KMS-11 (cell line): ENCODE results near the gene MYZAP.

ENCODE experiments used
- H2AFZ ChIP-seq: fragments of 200-600 bp; sonication (generic); 2 replicates; pipeline ENCODE4 v1.6.1; 2016; ENCODE audit warnings: antibody characterized with exemption, mixed run types, low read depth
- H3K27ac ChIP-seq: fragments of 200-600 bp; sonication (generic); 2 replicates; pipeline ENCODE4 v1.6.1; 2016; ENCODE audit warnings: mild to moderate bottlenecking, mixed run types
- H3K27me3 ChIP-seq: fragments of 200-600 bp; sonication (generic); 2 replicates; pipeline ENCODE4 v1.6.1; 2017; ENCODE audit warnings: mild to moderate bottlenecking, low read depth, mixed run types, moderate library complexity; ENCODE audit not compliant: insufficient read depth
- H3K36me3 ChIP-seq: fragments of 200-600 bp; sonication (generic); 2 replicates; pipeline ENCODE4 v1.6.1; 2017; ENCODE audit warnings: mild to moderate bottlenecking, mixed run types; ENCODE audit not compliant: insufficient read depth
- H3K4me1 ChIP-seq: fragments of 200-600 bp; sonication (generic); 2 replicates; pipeline ENCODE4 v1.6.1; 2016; ENCODE audit warnings: mild to moderate bottlenecking, low read depth, mixed run types; ENCODE audit not compliant: poor library complexity, severe bottlenecking
- H3K4me2 ChIP-seq: fragments of 200-600 bp; sonication (generic); 2 replicates; pipeline ENCODE4 v1.7.0; 2016; ENCODE audit warnings: mild to moderate bottlenecking, mixed run types
- H3K4me3 ChIP-seq: fragments of 200-600 bp; sonication (generic); IDR thresholded peaks from 2 replicates; pipeline ENCODE4 v1.6.1; 2017; ENCODE audit warnings: low read depth, low read length, mixed read lengths; ENCODE audit not compliant: insufficient read depth
- H3K79me2 ChIP-seq: fragments of 200-600 bp; sonication (generic); 2 replicates; pipeline ENCODE4 v1.6.1; 2016; ENCODE audit warnings: low read depth, mixed run types; ENCODE audit not compliant: insufficient read depth
- H3K9ac ChIP-seq: fragments of 200-600 bp; sonication (generic); 2 replicates; pipeline ENCODE4 v1.6.1; 2016; ENCODE audit warnings: mild to moderate bottlenecking, mixed run types
- H4K20me1 ChIP-seq: fragments of 200-600 bp; sonication (generic); 2 replicates; pipeline ENCODE4 v1.6.1; 2016; ENCODE audit warnings: mild to moderate bottlenecking, mixed run types; ENCODE audit not compliant: insufficient read depth
- TF ChIP-seq, protein P1 (sequence below): fragments of 200-600 bp; sonication (generic); conservative IDR thresholded peaks from 2 replicates; pipeline ENCODE4 v1.6.1; 2017; ENCODE audit warnings: low read depth, mild to moderate bottlenecking, antibody characterized with exemption, low read length, moderate library complexity, mixed read lengths

The MYZAP gene

DNA sequence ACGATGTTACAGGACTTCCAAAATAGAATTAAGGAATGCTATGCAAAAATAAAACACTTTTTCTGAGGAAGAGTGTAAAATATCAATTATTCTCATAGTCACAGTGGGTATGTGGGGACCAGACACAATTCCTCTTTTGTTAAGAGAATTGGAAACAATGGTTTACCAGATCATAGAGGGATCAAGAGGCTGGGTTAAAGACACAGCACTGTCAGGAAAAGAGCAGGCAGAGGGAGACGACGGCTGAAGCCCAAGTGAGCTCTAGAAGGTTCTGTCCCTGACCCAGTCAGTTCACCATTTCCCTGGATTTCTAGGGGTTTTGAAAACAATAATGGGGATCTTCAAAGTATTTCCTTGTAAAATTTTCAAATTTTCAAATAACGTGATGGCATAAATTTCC lies 60.8 kb downstream of the MYZAP start:
- Histone ChIP-seq H3K79me2 (no peaks in the 10 kb centered on the region), H4K20me1 (no peaks in the 10 kb centered on the region), H3K27me3 (no peaks in the 10 kb centered on the region), H2AFZ (no peak overlapping the region), H3K4me1 (no peaks in the 10 kb centered on the region), H3K36me3 (no peaks in the 10 kb centered on the region), H3K4me3 (no peak overlapping the region), H3K27ac (no peak overlapping the region), H3K9ac (no peak overlapping the region), H3K4me2 (no peak overlapping the region)
- TF ChIP-seq, protein P1, sequence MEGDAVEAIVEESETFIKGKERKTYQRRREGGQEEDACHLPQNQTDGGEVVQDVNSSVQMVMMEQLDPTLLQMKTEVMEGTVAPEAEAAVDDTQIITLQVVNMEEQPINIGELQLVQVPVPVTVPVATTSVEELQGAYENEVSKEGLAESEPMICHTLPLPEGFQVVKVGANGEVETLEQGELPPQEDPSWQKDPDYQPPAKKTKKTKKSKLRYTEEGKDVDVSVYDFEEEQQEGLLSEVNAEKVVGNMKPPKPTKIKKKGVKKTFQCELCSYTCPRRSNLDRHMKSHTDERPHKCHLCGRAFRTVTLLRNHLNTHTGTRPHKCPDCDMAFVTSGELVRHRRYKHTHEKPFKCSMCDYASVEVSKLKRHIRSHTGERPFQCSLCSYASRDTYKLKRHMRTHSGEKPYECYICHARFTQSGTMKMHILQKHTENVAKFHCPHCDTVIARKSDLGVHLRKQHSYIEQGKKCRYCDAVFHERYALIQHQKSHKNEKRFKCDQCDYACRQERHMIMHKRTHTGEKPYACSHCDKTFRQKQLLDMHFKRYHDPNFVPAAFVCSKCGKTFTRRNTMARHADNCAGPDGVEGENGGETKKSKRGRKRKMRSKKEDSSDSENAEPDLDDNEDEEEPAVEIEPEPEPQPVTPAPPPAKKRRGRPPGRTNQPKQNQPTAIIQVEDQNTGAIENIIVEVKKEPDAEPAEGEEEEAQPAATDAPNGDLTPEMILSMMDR = no peak

DNA sequence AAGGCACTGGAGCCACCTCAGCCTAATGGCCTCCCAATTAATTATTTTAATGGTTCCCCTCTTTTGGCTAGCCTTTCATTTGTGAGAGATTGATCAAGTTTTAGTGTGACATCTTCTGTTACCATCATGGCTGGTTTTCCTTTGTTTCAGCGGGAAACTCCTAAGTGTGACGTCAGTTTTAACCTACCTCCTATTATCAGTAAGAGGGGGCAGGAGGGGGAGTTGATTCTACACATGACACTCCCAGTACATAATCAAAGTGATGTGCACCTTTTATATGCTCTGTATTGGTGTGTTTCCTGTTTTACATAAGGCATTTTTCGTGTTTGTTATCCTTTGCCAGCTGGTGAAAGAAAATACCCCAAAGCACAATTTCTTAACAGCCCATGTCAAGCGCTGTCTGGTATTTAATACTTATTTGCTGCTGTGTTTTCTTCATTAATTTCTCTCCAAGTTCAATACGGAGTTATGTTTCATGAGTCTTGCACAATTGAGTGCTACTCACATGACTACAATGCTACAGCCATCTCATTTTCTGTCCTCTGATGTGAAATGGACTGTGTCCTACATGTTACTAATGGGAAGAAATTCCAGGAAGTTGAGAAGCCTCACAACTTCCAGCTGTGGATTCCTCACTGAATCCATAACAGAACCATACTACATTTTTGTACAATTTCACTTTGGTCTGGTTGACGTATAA lies 62.6 kb downstream of the MYZAP start:
- H3K4me3 ChIP-seq = no peak overlapping the region
- no peaks in the 10 kb centered on the region for H4K20me1 ChIP-seq
- H2AFZ ChIP-seq = no peak overlapping the region
- no peaks in the 10 kb centered on the region for H3K79me2 ChIP-seq
- TF ChIP-seq, protein P1 = no peak
- H3K9ac ChIP-seq = no peak overlapping the region
- no peaks in the 10 kb centered on the region for H3K27me3 ChIP-seq
- H3K36me3 ChIP-seq = no peaks in the 10 kb centered on the region
- H3K4me1 ChIP-seq = no peaks in the 10 kb centered on the region
- H3K4me2 ChIP-seq = no peak overlapping the region
- H3K27ac ChIP-seq = no peak overlapping the region

DNA sequence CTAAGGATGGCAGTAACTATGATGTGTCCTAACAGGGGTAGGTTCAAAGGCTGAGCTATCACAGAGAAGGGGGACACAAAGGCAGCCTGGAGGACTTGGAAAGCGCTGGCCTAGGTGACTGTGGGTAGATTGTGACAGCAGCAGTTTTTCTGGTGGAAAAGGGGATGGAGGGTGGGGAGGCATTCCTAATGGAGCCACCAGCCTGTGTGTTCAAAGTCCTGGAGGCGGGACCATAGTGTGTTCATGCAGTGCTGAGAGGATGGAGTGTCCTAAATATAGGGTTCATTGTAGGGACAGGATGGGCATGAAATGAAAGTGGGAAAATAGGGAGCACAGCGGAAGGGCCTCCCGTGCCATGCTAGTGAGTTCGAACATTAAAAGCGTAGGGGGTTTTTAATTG lies 63.3 kb downstream of the MYZAP start:
- Histone ChIP-seq H3K4me2 (no peak overlapping the region), H3K9ac (no peak overlapping the region), H3K27me3 (no peaks in the 10 kb centered on the region), H3K4me1 (no peaks in the 10 kb centered on the region), H3K36me3 (no peaks in the 10 kb centered on the region), H3K79me2 (no peaks in the 10 kb centered on the region), H4K20me1 (no peaks in the 10 kb centered on the region), H2AFZ (no peak overlapping the region), H3K27ac (no peak overlapping the region), H3K4me3 (no peak overlapping the region)
- TF ChIP-seq, protein P1 = no peak

DNA sequence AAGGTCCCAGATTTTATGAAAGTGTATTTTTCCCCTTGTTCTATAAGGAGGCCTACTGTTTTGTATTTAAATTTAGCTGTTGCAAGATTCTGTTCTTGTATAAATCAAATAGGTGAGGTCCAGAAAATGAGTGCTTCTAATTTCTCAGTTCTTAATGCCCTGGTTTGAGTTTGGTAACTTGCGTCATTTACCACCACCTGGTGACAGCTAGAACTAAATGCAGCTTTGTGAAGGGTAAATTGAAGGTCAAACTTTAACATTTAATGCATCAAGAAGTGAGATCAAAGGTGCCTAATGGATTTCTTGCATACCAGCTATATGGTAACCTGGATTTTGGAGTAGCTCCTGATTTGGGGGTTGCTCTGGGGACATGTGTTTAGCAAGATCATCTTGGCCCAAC lies 64.1 kb downstream of the MYZAP start:
- H3K27ac ChIP-seq = no peak overlapping the region
- H3K4me2 ChIP-seq = no peak overlapping the region
- no peak overlapping the region for H3K9ac ChIP-seq
- no peak overlapping the region for H3K4me3 ChIP-seq
- H3K27me3 ChIP-seq = no peaks in the 10 kb centered on the region
- no peaks in the 10 kb centered on the region for H3K4me1 ChIP-seq
- H2AFZ ChIP-seq = no peak overlapping the region
- H4K20me1 ChIP-seq = no peaks in the 10 kb centered on the region
- TF ChIP-seq, protein P1 = no peak
- no peaks in the 10 kb centered on the region for H3K36me3 ChIP-seq
- no peaks in the 10 kb centered on the region for H3K79me2 ChIP-seq
